GM19455 (cell line): ENCODE data around the gene C1orf174.

Source experiments
- ATAC-seq: cut with Tn5 transposase; IDR thresholded peaks from one replicate; pipeline ENCODE4 v1.9.1; 2021; ENCODE audit not compliant: unreplicated experiment

C1orf174 gene

GRCh38 chr1:3910857-3911845 lies 11.1 kb upstream of the C1orf174 start:
- ATAC-seq: no peak

DNA sequence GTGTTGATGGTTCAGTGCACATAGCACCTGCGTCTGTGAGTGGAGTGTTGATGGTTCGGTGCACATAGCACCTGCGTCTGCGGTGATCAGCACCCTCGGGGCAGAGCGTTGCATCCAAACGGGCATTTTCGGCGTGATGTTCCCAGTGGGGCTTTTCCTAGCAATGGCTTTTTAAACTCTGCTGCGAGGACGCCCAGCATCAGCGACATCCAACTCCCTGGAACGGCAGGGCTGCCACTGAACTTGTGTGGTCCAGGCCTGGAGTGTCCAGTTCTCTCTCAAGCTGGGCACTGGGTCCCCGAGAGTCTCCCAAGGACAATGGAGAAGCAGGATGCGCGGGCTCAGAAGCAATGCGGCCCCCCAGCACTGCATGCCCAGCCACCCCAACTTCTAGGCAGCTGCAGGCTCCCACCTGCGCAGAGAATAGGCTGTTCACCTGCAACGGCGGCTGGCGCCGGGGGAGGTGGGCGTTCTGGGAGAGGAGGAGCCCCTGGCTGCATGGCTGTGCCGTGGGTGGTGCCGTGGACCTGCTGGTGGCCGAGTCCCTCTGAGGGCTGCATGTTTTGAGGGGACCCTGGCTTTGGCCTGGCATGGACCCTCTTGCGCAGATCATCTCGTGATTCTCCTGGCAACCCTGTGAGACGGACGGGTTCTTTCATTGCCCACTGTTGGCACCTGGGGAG lies 10.1 kb upstream of the C1orf174 start:
- ATAC-seq: no peak

DNA sequence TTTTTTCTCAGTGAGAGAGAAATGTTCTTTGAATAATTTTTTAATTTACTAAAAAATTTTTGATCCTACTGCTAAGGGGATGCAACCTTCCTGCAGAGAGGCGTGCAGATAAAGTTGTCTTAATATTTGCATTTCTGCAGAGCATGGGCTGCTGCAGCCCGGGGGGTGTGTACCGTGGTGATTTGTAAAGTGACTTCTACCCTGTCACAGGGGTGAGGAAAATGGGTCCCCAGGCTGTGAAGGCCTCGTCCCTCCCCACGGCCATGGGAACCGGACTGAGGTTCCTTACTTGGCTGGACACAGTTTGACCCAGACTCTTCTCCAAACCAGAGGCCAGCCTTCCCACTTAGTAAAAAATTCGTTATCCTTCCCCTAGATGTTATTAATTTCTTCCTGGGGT lies 9.5 kb upstream of the C1orf174 start:
- no peak for ATAC-seq

- no peak for ATAC-seq
These were observed 8.9 kb upstream of the C1orf174 start for GRCh38 chr1:3908886-3909517.

- ATAC-seq: no peak
These were observed 7.6 kb upstream of the C1orf174 start for GRCh38 chr1:3907621-3908165.

DNA sequence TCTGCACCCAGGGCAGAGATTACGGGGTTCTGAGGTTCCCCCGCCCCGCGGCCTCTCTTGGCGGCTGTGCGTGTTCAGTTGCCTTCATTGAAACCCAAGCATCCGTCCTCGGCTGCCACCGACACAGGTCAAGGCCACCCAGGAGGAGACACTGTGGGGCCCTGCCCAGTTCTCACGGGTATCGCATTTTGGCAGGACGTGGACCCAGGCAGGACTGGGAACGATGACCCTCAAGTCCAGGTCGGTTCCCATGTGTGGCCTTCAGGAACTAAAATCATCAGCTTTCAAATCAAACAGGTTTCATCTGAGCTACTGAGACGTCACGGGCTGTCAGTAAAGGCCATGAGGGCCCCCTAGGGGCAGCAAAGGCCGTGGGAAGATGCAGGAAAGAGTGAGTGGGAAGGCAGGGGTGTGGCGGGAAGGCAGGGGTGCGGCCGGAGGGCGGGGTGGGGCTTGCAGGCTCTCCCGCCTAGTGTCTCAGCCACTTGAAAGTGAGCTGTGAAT lies 7.0 kb upstream of the C1orf174 start:
- no peak for ATAC-seq

DNA sequence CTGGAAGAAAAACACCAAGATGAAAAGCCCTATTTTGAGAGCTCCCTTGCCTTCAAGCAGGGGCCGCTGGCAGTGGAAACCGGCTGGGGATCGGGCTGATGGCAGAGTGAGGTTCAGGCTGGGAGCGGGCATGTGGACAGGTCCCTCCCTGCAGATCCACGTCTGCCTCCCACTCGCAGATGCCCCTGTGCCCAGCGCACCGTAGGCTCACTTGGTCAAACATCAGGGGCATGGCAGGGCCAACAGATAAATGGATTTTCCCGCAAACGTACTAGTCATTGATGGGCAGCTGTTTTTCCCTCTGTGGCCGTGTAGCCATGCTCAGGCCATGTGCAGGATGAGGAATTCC lies 6.6 kb upstream of the C1orf174 start:
- ATAC-seq: no peak

DNA sequence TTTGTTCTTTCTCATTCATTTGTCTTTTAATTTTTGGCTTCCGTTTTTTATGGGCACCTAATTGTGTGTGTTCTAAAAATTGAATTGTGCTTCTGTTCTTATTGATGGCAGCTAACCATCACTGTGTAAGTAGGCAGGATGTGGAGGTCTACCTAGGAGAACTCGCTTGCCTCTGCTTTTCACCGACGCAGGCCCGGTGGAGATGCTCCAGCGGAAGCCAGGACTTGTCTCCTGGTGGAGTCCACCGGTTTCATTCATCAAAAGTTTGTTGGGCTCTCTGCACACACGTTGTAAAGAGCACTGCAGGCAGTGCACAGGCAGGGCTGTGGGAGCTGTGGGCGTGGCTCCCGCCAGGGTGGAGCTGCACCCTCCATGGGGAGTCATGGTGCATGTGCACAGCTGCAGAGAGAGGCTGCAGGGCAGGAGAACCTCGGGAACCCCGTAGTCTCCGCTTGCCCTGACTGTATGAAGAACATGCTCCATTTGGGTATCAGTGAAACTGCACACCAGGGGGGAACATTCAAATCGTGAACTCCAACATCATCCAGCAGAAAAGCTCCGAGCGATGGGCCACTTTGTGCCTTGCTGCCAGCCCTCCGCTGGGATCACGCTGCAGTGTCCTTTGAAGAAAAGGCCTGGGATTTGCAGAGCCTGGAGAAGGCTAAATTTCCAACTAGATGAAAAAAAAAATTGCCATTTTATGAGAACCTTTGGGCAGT lies 6.0 kb upstream of the C1orf174 start:
- no peak for ATAC-seq

- no peak for ATAC-seq
These were observed 5.3 kb upstream of the C1orf174 start for GRCh38 chr1:3905266-3905952.

DNA sequence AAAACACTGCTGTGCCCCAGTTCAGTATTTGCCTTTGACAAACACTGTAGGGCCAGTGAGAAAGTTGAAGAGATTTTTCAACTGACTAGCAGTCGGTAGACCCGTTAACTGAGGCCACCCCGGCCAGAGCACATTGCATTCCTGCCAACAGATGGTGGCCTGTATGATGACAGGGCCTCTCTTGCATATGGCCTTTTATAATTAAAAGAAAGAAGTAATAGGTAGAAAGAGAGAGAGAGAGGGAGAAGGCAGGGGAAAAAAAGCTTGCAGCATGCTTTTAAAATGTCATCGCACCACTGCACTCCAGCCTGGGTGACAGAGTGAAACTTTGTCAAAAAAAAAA lies 4.7 kb upstream of the C1orf174 start:
- no peak for ATAC-seq

DNA sequence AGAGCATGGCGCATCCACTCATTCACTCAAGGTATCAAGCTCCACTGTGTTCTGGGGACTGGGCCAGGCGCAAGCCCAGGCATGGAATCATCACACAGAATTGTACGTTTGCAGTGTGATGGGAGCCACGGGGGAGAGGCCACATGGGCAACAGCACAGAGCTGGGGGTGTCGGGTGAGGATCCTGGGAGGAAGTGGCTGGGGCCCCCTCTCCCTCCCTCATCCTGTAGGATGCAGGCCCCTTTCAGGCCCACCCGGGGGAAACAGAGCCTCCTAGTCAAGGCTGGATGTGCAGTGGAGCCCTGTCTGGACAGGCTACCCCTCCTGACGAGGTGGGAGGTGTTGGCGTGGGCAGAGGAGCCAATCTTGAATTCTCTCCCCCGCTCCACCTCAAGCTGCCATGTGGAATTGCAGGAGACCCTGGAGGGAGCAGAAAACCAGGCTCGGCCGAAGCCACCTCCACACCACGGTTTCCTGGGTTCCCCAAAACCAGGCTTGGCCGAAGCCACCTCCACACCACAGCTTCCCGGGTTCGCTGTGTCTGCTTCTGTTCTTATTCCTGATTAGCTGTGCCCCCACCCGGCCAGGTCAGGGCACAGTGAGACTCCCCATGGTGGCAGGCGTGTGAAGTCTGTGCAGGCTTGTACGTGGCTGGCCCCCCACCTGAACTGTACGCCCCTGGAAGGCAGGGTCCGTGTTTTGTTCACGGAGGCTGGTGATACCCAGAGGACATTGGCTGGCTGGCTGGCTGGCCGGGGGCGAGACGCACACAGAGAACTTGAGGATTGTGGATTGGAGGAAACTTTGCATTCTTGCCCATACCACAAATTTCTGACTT lies 4.2 kb upstream of the C1orf174 start:
- ATAC-seq: no peak

DNA sequence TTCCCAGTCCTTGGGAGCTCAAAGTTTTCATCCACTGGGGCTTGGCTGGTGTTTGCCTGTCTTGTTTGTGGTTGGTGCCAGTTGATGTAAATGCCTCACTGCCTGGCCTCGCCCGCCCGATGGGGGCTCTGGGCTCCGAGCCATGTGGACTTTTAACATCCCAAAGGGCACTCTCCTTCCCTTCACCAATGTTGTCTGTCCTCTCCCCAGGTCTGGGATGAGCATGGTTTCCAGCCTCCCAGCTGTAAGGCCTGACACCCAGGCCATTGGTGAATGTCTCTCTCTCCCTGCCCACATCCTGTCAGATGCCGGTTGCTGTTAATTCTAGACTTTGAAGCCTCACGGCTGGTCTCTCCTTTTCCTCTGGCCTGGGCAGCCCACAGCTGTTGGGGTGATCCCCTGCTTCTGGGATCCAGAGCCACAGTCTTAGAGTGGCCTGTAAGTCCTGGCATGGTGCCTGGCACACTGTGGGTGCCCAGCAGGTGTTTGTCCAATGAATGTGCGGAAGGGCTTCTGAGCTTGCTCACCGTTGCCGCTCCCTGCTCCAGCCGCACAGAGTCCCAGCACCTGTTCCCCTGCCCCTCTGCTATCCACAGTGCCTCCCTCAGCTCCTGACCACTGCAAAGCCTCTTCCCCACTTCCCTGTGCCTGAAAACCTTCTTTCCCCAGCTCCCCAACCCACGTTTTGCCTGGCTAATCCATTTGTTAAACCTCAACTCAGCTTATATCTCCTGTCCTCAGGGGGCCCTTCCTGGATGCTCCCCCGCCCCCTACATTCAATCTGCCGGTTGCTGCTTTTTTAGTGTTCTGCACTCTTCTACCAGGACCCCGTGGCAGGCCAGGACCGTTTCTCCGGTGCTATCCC lies 3.3 kb upstream of the C1orf174 start:
- no peak for ATAC-seq

DNA sequence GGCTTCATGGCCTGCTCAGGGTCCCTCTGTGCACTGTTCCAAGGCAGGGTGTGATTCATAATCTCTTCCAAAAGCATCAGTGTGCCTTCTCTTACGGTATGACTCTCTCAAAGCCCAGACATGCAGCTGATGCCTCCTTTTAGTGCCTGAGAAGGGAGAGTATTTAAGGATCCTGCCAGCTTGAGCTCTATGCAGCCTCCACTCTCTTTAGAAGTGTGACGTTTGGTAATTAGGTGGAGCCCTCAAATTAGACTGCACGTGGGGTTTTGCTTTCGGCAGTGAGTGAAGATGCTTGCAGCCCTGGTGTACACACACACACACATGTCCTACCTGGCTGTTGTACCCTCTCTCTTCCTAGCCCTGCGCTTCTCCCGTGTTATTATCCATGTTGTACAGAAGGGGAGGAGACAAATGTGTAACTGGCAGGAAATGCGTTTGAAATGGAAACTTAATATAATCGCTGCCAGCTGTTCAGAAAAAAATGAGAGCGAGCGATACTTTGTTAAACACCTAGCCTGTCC lies 2.6 kb upstream of the C1orf174 start:
- no peak for ATAC-seq

GRCh38 chr1:3902111-3902511 lies 2.0 kb upstream of the C1orf174 start:
- no peak for ATAC-seq

DNA sequence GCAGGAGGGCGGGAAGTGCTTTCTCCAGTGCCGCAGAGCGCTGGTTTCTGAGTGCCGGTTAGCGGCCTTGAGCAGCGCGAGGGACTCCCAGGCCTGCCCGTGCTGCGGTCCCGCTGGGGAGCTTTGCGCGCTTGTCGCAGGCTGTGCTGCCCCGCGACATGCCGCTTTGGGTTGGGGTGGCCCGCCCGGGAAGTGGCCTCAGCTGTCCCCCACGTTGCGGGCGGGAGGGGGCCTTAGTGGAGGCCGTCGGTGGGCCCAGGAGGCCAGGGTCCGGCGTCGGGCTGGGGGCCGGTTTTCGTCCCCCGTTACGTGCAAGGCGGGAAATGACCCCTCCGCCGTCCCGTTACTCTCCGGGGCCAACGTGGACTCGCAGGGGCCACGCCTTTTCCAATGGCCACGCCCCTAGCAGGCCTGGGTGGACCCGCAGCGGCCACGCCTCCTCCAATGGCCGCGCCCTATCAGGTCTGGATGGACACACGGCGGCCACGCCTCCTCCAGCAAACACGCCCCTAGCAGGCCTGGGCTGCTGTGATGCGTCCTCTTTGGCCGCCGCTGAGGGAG lies 977 bp upstream of the C1orf174 start:
- peak; percentile 65 for ATAC-seq

DNA sequence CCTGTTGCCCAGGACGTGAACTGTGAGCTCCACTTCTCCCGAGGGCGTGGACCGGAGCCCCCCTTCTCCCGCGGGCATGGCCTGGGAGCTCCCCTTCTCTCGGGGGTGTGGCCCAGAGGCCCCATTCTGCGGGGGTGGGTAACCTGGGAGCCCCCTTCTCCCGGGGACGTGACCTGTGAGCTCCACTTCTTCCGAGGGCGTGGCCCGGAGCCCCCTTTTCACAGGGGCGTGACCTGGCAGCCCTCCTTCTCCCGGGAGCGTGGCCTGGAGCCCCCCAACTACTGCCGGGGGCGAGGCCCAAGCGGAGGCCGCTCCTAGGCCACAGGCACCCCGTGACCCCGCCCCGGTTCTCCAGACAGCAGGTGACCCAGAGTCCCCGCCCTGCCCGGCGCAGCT lies 320 bp downstream of the C1orf174 start:
- peak; percentile 24 for ATAC-seq

DNA sequence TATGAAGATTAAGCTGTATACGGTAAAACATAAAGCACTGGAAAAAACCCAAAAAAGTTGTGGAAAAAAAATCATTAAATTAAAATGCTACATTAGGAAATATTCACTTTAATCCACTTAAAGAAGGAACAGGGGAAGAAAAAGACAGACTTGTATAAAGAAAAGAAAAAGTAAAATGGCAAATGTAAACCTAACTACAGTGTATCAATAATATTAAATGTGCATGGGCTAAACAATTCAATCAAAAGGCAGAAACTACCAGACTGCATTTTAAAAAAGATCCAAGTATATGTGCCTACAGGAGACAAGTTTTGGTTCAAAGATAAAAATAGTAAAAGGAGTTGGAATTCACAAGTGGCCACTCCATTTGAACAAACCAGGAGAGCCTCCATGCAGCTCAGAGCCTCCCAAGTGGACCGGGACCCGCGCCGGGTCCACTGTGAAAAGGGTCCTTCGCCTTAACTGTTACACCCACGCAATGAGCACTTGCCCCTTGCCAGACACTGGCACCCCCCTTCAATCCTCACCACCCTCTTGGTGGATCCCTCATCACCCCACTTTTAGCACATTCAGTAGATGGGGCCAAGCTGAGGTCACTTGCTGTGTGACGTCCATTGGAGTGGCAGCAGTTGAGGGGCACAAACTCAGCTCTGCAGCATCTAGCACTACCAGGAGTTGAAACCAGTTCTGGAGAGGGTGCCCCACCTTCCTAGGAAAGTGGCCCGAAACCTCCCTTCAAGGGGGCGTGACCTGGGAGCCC lies 898 bp downstream of the C1orf174 start:
- ATAC-seq: no peak
